ENCODE data around the gene FTO.
"Not testable (repeated sequence)": the region's sequence is repeated elsewhere in the genome, so short reads cannot be mapped to it uniquely, and the experiment has no call there.

The FTO gene

DNA sequence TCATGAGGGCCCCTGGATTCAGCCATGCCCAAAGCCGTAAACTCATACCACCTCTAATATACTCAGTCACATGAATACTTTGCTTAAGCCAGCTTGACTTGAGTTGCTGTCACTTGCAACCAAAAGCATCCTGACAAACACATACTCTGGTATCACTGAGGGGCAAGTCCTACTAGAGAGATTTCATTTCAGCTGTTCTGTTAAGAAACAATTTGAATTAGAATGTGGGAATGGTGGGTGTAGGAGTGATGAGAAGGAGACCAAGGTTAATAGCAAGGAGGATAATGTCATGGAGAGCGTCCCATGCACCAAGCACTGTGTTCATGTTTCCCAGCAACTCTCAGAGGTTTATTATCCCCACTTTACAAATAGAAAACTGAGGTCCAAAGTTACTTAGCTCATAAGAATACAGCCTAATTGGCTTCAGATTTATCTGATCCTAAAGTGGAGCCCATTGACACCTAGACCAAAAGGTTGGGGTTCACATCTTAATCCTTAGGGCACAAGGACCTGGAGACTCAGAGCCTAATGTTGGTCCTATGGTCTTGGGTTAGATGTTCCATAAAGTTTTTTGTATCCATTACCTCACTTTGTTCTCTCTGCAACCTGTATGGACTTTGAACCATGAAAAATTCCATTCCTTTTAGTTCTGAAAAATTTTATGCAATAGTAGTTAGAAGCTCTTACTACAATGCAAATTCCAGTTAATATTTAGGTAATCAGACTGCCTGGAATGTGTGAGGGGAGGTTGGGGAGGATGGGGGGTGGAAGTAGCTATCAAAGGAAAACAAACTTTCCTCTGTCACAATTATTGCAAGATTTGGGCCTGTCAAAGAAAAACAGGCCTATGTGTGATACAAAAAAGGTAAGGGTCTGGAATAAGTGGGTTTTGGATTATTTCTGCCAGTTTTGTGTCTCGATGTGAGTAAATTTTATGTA lies 476.7 kb downstream of the FTO start:
- Histone ChIP-seq H3K9me3 (no peaks in the 10 kb centered on the region), H3K4me3 (ENCODE audit: low read depth, low read length) (no peak overlapping the region), H3K27me3 (no peaks in the 10 kb centered on the region), H3K36me3 (no peaks in the 10 kb centered on the region), H3K4me1 (peaks cover 10% of the 10 kb centered on the region)
- no peak for DNase-seq
- TF ChIP-seq, protein P1, sequence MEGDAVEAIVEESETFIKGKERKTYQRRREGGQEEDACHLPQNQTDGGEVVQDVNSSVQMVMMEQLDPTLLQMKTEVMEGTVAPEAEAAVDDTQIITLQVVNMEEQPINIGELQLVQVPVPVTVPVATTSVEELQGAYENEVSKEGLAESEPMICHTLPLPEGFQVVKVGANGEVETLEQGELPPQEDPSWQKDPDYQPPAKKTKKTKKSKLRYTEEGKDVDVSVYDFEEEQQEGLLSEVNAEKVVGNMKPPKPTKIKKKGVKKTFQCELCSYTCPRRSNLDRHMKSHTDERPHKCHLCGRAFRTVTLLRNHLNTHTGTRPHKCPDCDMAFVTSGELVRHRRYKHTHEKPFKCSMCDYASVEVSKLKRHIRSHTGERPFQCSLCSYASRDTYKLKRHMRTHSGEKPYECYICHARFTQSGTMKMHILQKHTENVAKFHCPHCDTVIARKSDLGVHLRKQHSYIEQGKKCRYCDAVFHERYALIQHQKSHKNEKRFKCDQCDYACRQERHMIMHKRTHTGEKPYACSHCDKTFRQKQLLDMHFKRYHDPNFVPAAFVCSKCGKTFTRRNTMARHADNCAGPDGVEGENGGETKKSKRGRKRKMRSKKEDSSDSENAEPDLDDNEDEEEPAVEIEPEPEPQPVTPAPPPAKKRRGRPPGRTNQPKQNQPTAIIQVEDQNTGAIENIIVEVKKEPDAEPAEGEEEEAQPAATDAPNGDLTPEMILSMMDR (IDR thresholded peaks at IDR 0.05; ENCODE audit: low read depth, low read length) = no peak

DNA sequence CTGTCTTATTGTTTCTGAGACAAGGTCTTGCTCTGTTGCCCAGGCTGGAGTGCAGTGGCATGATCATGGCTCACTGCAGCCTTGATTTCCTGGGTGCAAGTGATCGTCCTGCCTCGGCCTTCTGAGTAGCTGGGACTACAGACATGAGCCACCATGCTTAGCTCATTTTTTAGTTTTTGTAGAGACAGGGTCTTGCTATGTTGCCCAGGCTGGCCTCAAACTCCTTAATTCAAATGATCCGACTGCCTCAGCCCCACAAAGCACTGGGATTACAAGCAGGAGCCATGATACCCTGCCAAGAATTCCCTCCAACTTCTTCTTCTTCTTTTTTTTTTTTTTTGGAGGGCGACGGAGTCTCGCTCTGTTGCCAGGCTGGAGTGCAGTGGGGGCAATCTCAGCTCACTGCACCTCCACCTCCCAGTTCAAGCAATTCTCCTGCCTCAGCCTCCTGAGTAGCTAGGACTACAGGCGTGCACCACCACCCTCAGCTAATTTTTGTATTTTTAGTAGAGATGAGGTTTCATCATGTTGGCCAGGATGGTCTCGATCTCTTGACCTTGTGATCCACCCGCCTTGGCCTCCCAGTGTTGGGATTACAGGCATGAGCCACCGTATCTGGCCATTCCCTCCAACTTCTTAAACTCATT lies 477.9 kb downstream of the FTO start:
- H3K4me3 ChIP-seq (ENCODE audit: low read depth, low read length); DNase-seq; H3K27me3 ChIP-seq; H3K36me3 ChIP-seq; H3K9me3 ChIP-seq; H3K4me1 ChIP-seq: not testable (repeated sequence)

DNA sequence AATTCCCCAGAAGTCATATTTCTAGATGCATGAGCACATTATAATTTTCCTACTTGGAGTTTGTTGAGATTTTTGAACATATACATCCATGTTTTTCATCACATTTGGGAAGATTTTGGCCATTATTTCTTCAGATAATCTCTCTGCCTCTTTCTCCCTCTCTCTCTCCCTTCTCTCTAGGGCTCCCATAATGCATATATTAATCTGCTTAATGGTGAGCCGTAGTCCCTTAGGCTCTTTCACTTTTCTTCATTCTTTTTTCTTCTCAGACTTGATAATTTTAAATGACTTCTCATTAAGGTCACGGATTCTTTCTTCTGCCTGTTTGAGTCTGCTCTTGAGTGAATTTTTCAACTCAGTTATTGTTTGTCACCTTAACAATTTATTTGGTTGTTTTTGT lies 481.1 kb downstream of the FTO start:
- H3K9me3 ChIP-seq = no peaks in the 10 kb centered on the region
- TF ChIP-seq, protein P1 (IDR thresholded peaks at IDR 0.05; ENCODE audit: low read depth, low read length) = no peak
- no peaks in the 10 kb centered on the region for H3K27me3 ChIP-seq
- no peaks in the 10 kb centered on the region for H3K4me1 ChIP-seq
- DNase-seq = no peak
- no peaks in the 10 kb centered on the region for H3K36me3 ChIP-seq
- no peak overlapping the region for H3K4me3 ChIP-seq (ENCODE audit: low read depth, low read length)

DNA sequence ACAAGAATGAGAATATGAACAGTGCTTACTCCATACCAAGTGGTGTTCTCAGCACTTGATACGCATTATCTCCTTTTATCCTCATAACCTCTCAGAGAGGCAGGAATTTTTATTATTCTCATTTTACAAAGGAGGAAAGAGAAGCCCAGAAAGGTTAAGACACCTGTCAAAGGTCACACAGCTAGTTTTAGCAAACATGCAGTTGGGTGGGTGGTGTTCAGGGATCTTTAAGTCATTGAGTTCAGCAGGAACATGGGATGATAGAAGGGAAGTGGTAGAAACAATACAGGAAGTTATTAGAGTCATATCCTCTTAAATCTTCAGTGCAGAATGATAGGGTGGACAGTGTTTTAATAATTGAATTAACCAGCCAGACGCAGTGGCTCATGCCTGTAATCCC lies 487.2 kb downstream of the FTO start:
- H3K4me1 ChIP-seq = peaks cover 9% of the 10 kb centered on the region
- no peaks in the 10 kb centered on the region for H3K27me3 ChIP-seq
- TF ChIP-seq, protein P1 (IDR thresholded peaks at IDR 0.05; ENCODE audit: low read depth, low read length) = no peak
- no peaks in the 10 kb centered on the region for H3K9me3 ChIP-seq
- no peak overlapping the region for H3K4me3 ChIP-seq (ENCODE audit: low read depth, low read length)
- H3K36me3 ChIP-seq = no peaks in the 10 kb centered on the region
- DNase-seq = no peak

DNA sequence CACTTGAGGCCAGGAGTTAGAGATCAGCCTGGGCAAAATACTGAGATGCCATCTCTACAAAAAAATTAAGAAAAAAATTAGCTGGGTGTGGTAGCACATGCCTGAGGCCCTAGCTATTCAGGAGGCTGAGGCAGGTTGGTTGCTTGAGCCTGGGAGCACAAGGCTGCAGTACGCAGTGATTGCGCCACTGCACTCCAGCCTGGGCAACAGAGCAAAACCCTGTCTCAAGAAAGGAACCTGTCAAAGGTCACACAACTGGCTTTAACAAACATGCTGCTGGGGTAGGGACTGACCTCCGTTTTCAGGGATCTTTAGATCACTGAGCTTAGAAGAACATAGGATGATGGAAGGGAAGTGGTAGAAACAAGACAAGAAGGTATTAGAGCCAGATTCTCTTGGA lies 487.6 kb downstream of the FTO start:
- no peaks in the 10 kb centered on the region for H3K36me3 ChIP-seq
- no peak overlapping the region for H3K4me3 ChIP-seq (ENCODE audit: low read depth, low read length)
- DNase-seq = no peak
- TF ChIP-seq, protein P1 (IDR thresholded peaks at IDR 0.05; ENCODE audit: low read depth, low read length) = no peak
- peaks cover 9% of the 10 kb centered on the region for H3K4me1 ChIP-seq
- no peaks in the 10 kb centered on the region for H3K9me3 ChIP-seq
- no peaks in the 10 kb centered on the region for H3K27me3 ChIP-seq

DNA sequence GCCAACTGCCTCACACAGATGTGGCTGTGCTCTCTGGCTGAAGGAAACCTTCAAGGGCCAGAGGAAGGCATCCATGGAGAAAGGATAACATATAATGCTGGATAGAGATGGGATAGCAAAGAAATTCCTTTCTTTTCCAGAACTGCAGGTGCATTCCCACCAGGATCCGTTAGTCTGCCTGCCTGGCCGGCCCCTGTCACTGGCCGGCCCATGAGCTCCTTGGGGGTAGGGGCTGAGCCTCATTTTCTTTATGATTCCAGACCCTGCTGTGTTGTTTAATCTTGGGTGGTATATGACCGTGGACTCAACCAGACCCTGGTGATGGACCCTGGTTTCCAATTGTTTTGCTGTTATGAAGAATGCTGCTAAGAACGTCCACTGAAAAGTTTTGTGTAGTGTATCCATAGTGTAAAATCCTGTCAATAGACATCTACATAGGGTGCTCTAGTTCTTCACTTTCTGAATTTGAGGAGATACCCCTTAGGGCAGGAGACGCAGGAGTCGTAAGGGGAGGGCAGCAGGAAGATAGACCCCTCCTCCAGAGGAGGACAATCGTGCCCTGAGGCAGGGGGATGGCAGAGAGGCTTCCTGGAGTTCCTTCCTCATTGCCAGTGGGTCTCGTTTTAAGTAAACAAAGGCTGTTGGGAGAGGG lies 489.2 kb downstream of the FTO start:
- TF ChIP-seq, protein P1 (IDR thresholded peaks at IDR 0.05; ENCODE audit: low read depth, low read length) = no peak
- peak overlapping the region; percentile 32 for H3K4me3 ChIP-seq (ENCODE audit: low read depth, low read length)
- DNase-seq = no peak
- no peaks in the 10 kb centered on the region for H3K27me3 ChIP-seq
- peaks cover 9% of the 10 kb centered on the region for H3K4me1 ChIP-seq
- H3K9me3 ChIP-seq = no peaks in the 10 kb centered on the region
- H3K36me3 ChIP-seq = no peaks in the 10 kb centered on the region

All from BE2C (cell line).